CD4-positive, alpha-beta T cell treated with Interleukin-21 for 1 hour (primary cell): ENCODE measurements around the gene CCL4.
"Not testable (repeated sequence)": the region's sequence is repeated elsewhere in the genome, so short reads cannot be mapped to it uniquely, and the experiment has no call there.

ENCODE experiments used
- DNase-seq: peaks from one replicate; pipeline ENCODE4 v3.0.0-alpha.2; 2020

The CCL4 gene

DNA sequence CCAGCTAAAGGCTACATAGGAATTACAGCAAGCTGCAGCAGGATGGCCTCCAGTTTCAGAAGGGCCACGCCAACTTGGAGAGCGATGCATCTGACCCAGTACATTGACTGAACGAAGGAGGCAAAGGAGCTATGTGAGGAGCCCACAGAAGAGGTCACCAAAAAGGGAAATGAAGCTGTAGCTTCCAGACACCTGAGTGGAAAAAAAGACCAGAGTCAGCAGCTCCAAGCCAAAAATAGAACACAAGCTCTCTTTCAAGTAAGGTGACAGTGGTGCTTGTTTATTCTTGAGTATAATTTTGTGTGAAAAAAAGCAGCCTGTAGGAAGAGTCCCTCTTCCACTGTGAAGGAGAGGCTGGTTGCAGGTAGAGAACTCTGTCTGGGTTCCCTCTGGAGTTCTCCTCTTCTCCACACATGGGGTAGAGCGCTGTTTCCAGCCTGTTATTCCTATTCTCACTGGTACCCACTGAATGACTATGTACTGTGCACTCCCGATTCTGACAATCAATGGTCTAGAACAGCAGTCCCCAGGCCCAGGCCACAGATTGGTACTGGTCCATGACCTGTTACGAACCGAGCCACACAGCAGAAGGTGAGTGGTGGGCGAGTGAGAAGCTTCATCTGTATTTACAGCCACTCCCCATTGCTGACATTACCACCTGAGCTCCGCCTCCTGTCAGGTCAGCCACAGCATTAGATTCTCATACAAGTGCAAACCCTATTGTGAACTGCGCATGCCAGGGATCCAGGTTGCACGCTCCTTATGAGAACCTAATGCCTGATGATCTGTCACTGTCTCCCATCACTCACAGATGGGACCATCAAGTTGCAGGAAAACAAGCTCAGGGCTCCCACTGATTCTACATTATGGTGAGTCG lies 15.1 kb downstream of the CCL4 start:
- no peak for DNase-seq

DNA sequence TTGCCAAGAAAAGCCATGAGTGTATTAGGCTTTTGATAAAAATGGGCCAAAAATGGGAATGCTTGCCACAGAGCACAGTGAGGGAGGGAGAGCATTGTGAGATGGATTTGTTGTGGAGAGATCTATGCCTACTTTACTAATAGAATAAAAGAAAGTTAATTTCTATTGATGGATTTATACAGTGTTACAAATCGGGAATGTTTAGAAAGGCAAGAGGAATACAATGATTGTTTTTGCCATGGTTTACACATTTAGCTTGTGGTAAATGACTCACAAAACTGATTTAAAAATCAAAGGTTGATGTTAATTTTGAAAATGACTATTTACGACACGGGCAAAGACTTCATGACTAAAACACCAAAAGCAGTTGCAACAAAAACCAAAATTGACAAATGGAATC lies 16.6 kb downstream of the CCL4 start:
- DNase-seq, result no peak

DNA sequence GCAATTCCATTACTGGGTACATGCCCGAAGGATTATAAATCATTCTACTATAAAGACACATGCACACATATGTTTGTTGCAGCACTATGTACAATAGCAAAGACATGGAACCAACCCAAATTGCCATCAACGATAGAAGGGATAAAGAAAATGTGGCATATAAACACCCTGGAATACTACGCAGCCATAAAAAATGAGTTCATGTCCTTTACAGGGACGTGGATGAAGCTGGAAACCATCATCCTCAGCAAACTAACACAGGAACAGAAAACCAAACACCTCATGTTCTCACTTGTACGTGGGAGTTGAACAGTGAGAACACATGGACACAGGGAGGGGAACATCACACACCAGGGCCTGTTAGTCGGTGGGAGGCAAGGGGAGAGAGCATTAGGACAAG lies 17.5 kb downstream of the CCL4 start:
- not testable (repeated sequence) for DNase-seq

DNA sequence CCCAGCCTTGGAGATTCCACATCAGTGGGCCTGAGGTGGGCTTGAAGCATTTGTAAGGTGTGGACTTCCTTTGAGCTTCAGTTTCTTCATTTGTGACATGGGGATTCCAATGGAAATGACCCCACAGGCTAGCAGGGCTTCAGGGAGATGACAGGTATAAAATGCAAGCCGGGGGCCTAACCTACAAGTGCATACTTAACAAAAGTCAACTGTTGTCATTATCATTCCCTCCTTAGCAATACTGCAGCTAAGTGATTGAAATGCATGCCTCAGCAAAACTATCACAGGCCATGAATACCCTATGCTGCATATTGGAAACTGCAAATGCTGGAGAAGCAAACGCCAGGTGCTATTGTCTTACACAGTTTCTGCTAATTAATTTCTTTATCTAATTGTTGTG lies 19.8 kb downstream of the CCL4 start:
- no peak for DNase-seq

DNA sequence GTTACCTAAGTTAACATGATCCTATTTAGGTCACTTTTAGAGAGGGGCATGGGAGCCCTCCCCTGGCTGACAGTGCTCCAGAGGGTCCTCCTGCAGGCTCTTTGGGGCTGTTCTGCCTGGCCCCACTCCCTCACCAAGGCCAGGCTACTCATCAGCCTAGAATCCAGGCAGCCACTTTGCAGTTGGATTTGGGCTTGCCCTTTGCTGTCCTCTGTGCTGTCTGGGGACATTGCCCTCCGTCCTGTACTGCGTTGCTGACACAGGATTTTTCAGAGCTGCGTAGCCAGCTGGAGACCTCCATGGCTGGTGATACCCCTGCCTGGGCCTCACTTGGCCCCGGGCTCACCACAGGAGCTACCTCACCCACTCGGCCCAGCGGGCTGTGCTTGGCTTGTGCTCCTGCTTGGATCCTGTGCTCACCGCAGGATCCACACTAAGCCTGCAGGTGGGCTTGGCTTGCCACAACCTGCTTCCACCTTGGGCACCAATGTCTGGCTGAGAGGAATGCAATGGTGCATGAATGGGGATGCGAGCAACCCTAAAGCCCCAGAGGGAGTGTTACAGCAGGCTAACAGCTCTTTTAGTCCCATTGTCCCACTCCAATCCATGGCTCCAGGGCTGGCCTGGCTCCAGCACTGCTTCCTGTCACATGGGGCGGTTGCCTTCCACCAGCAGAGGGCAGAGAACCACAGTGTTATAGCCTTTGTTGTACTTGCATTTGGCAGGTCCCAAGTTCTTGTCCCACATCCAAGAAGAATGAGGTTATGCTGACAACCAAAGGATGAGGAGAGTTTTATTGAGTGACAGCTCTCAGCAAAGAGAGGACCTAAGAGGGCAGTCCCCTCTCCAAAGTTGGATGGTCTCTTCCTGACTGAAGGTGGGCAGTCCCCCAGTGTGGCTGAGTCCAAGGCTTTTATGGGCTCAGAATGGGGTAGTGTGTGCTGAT lies 21.5 kb downstream of the CCL4 start:
- DNase-seq, result no peak

DNA sequence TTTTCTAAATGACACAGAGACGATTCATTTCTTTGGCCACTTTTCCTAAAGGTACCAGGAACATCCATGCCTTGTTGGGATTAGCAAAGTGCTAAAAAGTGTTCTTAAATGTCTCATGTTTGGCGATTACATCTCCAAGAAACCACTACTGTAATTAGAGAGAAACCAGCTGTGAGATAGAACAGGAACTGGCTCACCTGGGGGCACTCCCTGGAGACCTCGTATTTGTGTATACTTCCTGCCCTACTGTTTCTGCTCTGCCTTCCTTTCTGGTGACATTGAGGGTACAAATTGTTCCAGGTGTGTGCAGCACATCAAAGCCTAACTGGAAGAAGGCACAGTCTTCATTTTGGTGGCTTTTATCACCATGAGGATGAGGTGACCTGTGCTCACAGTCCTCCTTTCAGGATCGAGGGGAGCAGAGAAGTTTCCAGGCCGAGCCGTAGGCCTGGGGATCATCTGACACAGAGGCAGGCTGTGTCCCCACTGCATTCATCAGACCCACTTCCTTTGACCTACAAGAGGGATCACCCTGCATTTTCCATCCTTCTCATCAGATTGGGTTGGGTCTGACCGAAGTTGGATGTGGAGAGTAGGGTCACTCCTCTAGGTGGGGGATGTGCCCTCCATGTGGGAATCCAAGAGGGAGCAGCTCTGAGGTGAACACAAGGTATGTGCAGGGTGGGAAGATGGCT lies 23.7 kb downstream of the CCL4 start:
- no peak for DNase-seq

DNA sequence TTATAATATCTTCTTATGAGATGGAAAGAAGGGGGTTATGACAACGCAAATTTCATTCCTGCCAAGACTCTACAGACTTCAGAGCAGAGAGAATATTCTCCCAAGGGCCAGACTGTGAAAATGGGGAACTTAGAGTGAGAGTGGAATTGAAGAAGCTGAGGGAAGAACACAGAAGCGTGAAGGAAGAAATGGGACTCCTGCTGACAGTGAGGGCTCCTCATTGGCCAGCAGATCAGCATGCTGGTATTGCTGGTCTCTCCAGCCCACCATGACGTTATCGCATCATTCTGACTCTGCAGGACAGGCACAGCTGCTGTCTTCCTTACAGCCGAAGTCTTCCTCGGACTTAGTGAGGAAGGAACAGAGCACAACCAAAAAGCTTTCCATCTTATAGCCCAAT lies 24.3 kb downstream of the CCL4 start:
- no peak for DNase-seq

DNA sequence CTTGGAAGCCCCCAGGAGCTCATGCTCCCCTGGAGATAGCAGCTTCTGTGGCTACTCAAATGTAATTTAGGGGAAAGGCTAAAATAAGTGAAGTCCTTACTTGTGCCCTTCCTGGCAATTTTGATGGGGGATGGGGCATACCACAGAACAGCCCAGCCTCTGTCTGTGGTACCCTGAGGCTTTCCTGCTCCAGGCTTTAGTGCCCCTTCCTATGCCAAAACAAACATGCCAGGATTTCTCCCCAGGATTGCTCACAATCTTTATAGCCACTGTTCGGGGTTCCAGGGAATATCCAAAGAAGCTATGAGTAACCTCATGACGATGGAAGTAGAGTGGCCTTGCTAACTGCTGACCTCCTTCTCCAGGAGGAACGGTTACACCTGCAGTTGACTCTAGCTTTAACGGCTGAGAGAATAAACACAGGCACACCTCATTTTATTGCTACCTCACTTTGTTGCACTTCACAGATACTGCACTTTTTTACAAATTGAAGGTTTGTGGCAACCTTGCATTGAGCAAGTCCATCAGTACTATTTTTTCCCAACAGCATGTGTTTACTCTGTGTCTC lies 24.9 kb downstream of the CCL4 start:
- DNase-seq, result no peak

DNA sequence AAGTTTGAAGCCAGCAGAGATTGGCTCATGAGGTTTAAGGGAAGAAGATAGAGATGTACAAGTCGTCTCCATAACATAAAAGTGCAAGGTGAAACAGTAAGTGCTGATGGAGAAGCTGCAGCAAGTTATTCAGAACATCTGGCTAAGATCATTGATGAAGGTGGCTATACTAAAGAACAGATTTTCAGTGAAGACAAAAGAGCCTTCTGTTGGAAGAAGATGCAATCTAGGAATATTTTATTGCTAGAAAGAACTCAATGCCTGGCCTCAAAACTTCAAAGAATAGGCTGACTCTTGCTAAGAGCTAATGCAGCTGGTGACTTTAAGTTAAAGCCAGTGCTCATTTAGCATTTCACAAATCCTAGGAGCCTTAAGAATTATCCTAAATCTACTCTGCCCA lies 26.0 kb downstream of the CCL4 start:
- DNase-seq, result no peak

DNA sequence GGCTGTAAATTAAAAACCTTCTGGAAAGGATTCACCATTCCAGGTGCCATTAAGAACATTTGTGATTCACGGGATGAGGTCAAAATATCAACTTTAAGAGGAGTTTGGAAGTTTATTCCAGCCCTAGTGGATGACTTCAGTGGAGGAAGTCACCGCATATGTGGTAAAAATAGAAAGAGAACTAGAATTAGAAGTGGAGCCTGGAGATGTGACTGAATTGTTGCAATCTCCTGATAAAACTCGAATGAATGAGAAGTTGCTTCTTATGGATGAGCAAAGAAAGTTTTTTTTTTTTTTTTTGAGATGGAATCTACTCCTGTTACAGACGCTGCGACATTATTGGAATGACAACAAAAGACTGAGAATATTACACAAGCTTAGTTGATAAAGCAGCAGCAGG lies 26.7 kb downstream of the CCL4 start:
- no peak for DNase-seq

DNA sequence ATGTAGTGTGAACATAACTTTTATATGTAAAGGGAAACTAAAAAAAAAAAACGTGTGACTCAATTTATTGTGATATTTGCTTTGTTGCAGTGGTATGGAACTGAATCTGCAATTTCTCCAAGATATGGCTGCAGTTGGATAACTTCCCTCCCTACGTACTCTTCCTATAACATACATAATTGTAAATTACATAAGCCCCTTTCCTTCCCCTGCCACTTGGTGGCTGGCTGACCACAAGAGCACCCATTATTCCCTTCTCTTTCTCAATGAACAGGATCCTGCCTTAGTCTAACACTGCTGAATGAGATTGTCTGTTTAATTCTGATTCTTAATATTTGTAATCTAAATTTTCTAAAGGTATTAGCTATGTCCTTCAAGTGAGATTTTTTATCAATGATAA lies 27.8 kb downstream of the CCL4 start:
- DNase-seq, result no peak

DNA sequence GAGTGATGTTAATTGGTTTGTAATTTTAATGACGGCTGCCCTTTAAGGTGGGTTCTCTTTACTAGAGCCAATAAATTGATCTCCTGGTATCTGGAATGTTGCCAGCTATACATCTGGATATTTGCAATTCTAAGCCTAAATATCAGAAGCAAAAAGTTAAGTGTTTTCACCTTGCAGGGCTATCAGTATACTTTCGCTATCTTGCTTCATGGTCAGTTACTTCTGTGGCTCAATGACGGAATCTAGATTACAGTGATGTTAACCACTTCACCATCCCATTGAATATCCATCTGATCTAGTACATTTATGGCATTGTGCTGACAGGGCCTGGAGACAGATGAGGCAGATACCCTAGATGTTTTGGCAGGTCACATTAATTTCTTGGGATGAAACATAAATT lies 28.3 kb downstream of the CCL4 start:
- no peak for DNase-seq

DNA sequence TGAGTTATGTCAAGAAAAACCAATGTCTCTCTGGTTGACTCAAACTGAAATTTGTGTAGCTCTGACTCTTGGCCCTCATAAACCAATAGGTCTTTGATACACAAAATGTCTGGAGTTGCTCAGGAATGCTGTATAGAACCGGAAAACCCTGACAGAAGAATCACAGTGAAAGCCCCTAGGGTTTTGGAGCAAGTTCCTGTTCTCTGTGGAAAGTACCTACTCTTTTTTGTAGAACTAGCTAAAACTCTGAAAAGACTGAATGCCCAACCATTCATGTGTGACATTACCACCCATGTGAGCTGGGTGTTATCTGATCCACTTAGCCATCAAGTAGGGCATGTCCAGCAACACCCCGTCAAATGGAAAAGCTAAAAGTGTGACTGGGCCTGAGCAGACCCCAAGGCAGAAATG lies 28.8 kb downstream of the CCL4 start:
- DNase-seq, result no peak

DNA sequence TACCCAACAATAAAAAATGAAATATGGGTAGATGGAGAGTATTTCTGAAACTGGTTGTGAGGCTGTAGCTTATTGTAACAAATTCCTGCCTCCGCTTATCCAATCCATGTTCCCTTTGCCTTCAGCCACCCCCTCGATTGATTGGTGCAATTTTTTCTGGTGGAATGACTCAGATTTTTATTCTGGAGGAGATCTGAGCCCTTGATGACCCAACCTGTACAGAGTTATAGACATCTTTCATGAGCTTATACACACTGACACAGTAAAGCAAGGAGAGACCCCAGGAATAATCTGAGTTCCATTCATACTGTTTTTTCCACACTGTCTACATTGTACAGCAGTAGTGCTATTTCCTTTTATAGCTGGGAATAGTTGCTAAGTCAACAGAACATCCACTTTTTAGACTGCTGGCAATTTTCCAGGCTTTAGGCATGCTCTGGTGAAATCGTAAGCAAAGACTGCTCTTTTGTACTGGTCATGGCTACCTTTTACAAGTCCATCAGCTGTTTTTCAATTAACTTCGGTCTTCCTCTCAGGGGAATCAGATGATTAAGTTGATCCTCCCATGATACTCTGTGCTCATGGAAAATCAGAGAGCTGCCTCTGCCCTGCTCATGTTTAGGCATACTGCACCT lies 30.1 kb downstream of the CCL4 start:
- no peak for DNase-seq

DNA sequence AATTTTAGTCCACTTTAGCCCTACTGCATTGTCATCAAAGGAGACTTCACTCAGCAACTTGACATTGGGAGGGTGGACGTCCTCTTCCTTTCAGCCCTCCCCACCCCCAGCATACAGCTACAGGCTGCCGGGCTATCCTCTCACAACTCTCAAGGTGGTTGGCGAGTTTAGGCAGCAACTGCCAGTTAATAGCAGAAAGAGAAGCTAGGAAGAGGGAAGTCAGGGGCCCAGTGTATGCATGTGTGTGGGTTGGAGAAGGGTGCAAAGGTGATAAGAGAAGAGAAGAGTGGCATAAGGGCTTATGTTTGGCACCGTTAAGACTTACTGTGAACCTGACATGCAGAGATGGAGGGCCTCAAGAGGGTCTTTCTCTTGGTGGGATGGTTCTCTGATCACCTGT lies 31.8 kb downstream of the CCL4 start:
- DNase-seq, result no peak

DNA sequence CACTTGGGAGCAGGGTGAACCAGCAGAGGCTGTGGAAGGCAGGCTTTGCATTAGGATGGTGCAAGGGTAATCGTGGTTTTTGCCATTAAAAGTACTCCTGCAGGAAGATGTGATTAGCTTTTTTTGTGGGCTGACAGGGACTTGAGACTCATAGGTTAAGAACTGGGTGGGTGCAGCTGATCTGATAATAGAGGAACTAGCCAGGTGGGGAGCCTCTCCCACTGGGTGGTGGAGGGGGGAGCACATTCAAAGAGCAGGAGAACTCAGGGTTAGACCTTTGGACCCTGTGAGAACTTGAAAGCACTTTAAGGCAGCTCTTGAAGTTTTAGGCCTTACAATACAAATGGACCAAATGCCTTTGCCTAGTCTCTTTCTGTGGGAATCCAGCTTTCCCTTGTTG lies 32.4 kb downstream of the CCL4 start:
- DNase-seq, result no peak

DNA sequence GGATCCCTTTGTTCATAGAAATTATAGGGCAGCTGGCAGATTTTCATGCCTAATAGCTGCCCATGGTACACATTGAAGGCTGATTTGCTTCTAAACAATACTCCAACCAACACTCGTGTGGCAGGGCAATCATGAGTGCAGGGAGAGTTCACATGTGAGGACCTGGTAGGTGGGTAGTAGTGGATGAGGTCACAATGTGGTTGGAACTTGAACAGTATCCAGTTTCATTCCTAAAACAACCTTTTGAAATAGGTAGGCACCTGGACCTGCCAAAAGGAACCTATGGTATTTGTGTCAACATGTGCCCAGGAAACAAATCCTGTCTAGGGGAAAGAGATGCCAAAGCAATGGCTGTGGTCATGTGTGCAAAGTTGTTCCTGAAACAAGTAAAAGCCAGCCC lies 32.8 kb downstream of the CCL4 start:
- no peak for DNase-seq

DNA sequence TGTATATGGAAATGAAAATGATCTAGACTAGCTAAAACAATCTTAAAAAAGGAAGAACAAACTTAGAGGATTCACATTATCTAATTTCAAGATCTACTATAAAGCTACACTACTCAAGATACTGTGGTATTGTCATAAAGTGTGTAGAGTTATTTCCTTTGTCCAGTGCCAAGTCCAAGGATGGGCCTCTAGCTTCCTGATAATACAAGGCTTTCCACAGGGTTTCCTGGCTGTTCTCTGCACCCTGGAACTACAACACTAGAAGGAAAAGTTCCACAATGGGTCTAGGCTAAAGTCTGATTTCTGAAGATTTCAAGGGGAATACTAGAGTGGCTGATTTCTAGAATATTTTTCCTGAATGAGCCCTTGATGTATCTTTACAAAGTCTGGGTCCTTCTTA lies 38.6 kb downstream of the CCL4 start:
- no peak for DNase-seq

DNA sequence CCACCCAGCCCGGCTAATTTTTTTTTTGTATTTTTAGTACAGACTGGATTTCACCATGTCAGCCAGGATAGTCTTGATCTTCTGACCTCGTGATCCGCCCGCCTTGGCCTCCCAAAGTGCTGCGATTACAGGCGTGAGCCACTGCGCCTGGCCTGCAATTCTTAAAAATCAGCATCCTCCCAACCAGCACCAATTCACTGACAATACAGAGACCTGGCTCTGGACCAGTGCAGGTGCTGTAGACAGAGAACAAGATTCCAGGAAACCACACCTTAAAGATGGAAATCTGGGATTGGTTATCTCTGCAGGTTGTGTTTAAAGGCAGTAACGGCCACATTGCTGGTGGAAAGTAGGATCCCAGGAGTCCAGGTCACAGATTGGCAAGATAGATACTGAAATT lies 39.2 kb downstream of the CCL4 start:
- DNase-seq, result no peak

DNA sequence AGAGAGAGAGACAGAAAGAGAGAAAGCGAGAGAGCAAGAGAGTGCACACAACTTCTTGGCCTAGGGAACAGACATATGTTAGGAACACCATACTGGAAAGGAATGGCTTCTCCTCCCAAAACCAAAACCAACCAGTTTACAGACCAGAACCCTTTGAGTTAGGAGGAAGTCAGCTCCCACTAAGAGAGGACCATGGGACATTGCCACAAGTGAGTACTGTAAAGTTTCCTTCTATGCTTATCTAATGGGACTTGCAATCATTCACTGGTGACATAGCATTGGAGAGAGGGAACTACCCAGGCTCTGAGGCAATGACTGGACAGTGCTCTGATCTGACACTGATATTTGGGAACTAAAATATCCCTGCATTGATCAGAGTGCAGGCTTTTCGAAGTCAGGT lies 40.4 kb downstream of the CCL4 start:
- no peak for DNase-seq

DNA sequence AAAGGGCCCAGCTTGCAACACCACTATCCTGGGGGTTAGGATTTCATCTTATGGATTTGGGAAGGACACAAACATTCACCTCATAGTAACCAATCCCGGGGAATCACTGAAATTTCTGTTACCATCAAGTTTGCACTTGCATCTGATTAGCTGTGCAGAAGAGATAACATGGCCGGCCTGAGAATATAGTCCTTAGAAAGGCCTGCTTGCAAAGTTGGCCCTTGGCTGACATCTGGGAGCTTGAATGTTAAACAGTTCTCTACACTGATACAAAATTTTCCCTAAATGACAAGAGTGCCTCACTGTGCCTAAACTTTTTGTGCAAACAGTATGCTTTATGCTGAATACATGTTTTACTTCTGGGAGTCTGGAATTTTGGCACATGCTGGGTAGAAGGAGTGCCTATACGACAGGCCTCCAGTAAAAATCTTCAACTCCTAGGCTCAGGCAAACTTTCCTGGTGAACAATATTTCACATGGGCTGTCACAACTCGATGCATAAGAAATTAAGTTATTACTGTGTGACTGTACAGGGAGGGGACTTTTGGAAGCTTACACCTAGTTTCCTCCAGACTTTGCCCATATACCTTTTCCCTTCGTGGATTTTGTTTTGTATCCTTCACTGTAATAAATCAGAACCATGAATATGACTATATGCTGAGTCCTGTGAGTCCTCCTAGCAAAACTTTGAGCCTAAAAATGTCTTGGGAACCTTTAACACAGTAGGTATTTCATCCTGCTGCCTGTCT lies 41.5 kb downstream of the CCL4 start:
- DNase-seq, result no peak

DNA sequence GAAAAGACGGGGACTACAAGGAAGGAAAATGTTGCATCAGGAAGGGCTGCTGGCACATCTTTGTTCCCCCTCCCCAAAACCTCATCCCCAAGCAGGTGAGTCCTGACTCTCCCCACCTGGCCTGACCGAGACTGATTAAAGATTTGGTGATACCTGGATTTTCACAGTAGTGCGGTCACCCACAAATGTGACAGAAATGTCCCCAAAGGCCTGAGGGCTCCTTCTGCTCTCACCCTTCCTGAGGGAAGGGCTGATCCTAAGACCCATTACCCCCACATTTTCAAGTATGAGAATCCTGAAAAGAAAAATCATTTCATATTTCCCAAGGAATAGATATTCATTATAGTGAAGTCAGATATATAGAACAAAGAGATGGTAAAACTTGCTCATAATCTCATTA lies 44.0 kb downstream of the CCL4 start:
- no peak for DNase-seq
